ENCODE measurements around the gene IL3. TPM values are rescaled to one million over a fixed set of nuclear protein-coding genes. Genes with fewer than 3 reads are reported as not detected.

The IL3 gene
- total and polyA plus RNA-seq, 2 of the 4 experiments (the other 2 are of a cell fraction), result not detected

DNA sequence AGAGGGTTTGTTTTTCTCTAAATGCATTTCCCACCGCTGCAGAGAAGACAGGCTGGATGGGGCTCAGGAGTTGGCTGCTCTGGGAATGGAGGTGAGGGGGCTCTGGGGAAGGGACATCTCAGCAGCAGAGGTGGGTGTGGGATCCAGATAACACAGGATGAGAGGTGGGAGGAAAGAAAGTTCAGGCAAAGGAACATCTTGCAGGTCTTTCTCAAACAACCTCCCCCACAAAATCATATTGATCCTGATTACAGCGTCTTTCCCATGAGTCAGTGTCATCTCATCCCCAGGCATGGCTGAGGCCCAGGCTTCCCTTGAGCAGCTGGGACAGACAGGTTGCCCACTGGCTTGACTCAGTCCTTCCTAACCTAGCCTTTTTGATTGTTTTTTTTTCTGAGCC lies 37.7 kb upstream of the IL3 start:
- Histone ChIP-seq H2BK5ac (ENCODE audit: low read depth, low read length, poor library complexity, severe bottlenecking) (no peak overlapping the region), H3K79me1 (ENCODE audit: low read depth in 1 of 2, low read length in 2 of 2) (no peaks in the 10 kb centered on the region), H2BK15ac (ENCODE audit: low read depth, low read length) (no peak overlapping the region), H2AFZ (replicated peaks; ENCODE audit: low read length, poor library complexity) (no peak overlapping the region), H2BK20ac (ENCODE audit: low read depth, low read length) (no peak overlapping the region), H2AK9ac (replicated peaks; ENCODE audit: low read depth, low read length, poor library complexity) (no peak overlapping the region), H3K23ac (ENCODE audit: low read depth, low read length) (no peak overlapping the region), H3K4ac (ENCODE audit: low read depth, low read length) (no peak overlapping the region), H3K4me1 (ENCODE audit: control insufficient read depth, insufficient read depth, low read length) (no peaks in the 10 kb centered on the region), H4K8ac (ENCODE audit: low read depth in 2 of 2, low read length in 2 of 2) (no peak overlapping the region), H3K9me1 (ENCODE audit: insufficient read depth, low read length) (no peaks in the 10 kb centered on the region), H3K56ac (ENCODE audit: extremely low read depth, insufficient read depth, low read length) (no peak overlapping the region), H4K20me1 (ENCODE audit: insufficient read depth, low read length) (no peaks in the 10 kb centered on the region), H3K9me3 (ENCODE audit: control insufficient read depth, insufficient read depth, low read length) (no peaks in the 10 kb centered on the region), H3K9ac (ENCODE audit: low read depth, low read length) (no peak overlapping the region), H3K27ac (ENCODE audit: insufficient read depth, low read length) (no peak overlapping the region), H3K4me3 (ENCODE audit: insufficient read depth, low read depth, low read length) (no peak overlapping the region), H3K14ac (replicated peaks; ENCODE audit: low read depth, low read length) (no peak overlapping the region), H2BK120ac (ENCODE audit: low read depth, low read length) (no peak overlapping the region), H3K18ac (ENCODE audit: low read depth, low read length) (no peak overlapping the region), H2AK5ac (ENCODE audit: low read depth, low read length) (no peak overlapping the region), H3K36me3 (ENCODE audit: control insufficient read depth, insufficient read depth, low read length) (no peaks in the 10 kb centered on the region), H3K27me3 (ENCODE audit: control insufficient read depth, insufficient read depth, low read length) (peaks cover 22% of the 10 kb centered on the region), H4K91ac (ENCODE audit: insufficient read depth, low read depth, low read length) (no peak overlapping the region), H3K4me2 (ENCODE audit: low read depth, low read length) (no peak overlapping the region), H4K5ac (ENCODE audit: low read depth, low read length) (no peak overlapping the region)
- BruUV-seq (replicated peaks), result no TSS peak
- dilution Hi-C loops (cut with HindIII; ENCODE audit: low sequenced_read_pairs, unreplicated experiment), result no loop called here
- intact Hi-C loops (cut with micrococcal nuclease), result no loop called here
- TF ChIP-seq SMC3 (IDR thresholded peaks at IDR 0.05; ENCODE audit: low read depth, low read length) (no peak), MAZ (IDR thresholded peaks at IDR 0.05; ENCODE audit: borderline replicate concordance, low read depth, low read length) (no peak), BHLHE40 (IDR thresholded peaks at IDR 0.05; ENCODE audit: low read depth, low read length) (no peak), RAD21 (IDR thresholded peaks at IDR 0.05; ENCODE audit: low read length) (no peak), NFE2L2 (IDR thresholded peaks at IDR 0.05; ENCODE audit: low read depth, low read length) (no peak), MXI1 (IDR thresholded peaks at IDR 0.05; ENCODE audit: borderline replicate concordance, low read depth, low read length) (no peak), RCOR1 (IDR thresholded peaks at IDR 0.05; ENCODE audit: insufficient replicate concordance, low read length) (no peak), FOS (IDR thresholded peaks at IDR 0.05; ENCODE audit: low read depth, low read length) (no peak), RFX5 (IDR thresholded peaks at IDR 0.05; ENCODE audit: low read depth, low read length) (no peak), MAFK (IDR thresholded peaks at IDR 0.05; ENCODE audit: low read depth, low read length) (no peak), CEBPB (IDR thresholded peaks at IDR 0.05; ENCODE audit: low read depth, low read length) (no peak), POLR2A (IDR thresholded peaks at IDR 0.05; ENCODE audit: low read depth, low read length) (no peak), CHD1 (IDR thresholded peaks at IDR 0.05; ENCODE audit: low read depth, low read length) (no peak)
- TF ChIP-seq, protein P1, sequence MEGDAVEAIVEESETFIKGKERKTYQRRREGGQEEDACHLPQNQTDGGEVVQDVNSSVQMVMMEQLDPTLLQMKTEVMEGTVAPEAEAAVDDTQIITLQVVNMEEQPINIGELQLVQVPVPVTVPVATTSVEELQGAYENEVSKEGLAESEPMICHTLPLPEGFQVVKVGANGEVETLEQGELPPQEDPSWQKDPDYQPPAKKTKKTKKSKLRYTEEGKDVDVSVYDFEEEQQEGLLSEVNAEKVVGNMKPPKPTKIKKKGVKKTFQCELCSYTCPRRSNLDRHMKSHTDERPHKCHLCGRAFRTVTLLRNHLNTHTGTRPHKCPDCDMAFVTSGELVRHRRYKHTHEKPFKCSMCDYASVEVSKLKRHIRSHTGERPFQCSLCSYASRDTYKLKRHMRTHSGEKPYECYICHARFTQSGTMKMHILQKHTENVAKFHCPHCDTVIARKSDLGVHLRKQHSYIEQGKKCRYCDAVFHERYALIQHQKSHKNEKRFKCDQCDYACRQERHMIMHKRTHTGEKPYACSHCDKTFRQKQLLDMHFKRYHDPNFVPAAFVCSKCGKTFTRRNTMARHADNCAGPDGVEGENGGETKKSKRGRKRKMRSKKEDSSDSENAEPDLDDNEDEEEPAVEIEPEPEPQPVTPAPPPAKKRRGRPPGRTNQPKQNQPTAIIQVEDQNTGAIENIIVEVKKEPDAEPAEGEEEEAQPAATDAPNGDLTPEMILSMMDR (conservative IDR thresholded peaks at IDR 0.05; ENCODE audit: low read depth, low read length), result no peak
- TF ChIP-seq, protein P2, sequence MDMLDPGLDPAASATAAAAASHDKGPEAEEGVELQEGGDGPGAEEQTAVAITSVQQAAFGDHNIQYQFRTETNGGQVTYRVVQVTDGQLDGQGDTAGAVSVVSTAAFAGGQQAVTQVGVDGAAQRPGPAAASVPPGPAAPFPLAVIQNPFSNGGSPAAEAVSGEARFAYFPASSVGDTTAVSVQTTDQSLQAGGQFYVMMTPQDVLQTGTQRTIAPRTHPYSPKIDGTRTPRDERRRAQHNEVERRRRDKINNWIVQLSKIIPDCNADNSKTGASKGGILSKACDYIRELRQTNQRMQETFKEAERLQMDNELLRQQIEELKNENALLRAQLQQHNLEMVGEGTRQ (IDR thresholded peaks at IDR 0.05; ENCODE audit: low read depth, low read length), result no peak
- TF ChIP-seq, protein P3, sequence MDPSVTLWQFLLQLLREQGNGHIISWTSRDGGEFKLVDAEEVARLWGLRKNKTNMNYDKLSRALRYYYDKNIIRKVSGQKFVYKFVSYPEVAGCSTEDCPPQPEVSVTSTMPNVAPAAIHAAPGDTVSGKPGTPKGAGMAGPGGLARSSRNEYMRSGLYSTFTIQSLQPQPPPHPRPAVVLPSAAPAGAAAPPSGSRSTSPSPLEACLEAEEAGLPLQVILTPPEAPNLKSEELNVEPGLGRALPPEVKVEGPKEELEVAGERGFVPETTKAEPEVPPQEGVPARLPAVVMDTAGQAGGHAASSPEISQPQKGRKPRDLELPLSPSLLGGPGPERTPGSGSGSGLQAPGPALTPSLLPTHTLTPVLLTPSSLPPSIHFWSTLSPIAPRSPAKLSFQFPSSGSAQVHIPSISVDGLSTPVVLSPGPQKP (IDR thresholded peaks at IDR 0.05; ENCODE audit: borderline replicate concordance, low read depth, low read length), result no peak
- WGBS, 2 experiments (ENCODE audit: extremely low coverage in 2 of 2, insufficient read length in 1 of 2), result 50% methylated on average over 1 of the region's 2 CpGs; no CpG with 5 or more reads in 1 of the 2 experiments
- no peak for ATAC-seq (ENCODE audit: low read depth)
- in situ Hi-C loops (cut with MboI; ENCODE audit: low sequenced_read_pairs), result no loop called here
- ChIA-PET POLR2A (ENCODE audit: unreplicated experiment) (no interaction called here), CTCF (no interaction called here)
- DNase-seq, result no peak
